NCI-H226 (cell line): ENCODE measurements around the gene DPYD.

ENCODE experiments used
- DNase-seq: peaks from one replicate; pipeline ENCODE4 v3.0.0-alpha.2; 2015

Gene DPYD

GRCh38 chr1:97906567-97907241 lies 14.1 kb downstream of the DPYD start:
- peak; percentile 61 for DNase-seq

- DNase-seq = no peak
Measured at GRCh38 chr1:97905141-97905940, 15.5 kb downstream of the DPYD start.

DNA sequence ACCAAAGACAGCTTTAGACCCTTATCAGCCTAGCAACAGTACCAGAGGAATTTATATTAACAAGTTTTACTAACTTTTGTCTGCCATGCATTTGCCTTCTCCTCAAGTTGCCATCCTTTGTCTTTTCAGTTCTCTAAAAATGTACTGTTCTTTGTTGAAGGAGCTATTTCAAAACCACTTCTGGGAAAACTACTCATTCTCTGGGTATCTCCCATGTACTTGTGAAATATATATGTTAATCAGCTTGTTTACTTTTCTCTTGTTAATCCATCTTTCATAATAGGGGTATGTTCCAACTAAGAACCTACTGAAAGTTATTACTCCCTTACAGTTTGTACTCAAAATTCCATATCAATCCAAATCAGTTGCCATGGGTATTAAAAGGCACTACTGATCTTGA lies 16.3 kb downstream of the DPYD start:
- peak; percentile 22 for DNase-seq

GRCh38 chr1:97903626-97904025 lies 17.2 kb downstream of the DPYD start:
- no peak for DNase-seq

DNA sequence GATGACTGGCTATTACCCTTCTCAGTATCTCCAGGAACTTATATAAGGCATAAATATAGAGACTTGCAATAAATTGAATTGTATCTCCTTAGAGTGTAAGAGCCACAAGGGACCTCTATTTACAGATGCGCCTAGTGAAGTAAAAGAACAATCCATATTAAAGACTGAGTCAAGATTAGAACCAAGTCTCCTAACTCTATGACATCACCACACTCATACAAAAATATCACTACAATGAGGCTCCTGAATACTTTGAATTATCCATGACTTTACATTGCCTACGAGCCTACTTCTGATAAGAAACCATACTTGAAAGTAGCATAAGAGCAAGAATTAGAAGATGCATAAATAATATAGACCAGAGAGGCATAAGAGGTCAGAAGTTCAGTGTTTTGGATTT lies 18.8 kb downstream of the DPYD start:
- DNase-seq = no peak

GRCh38 chr1:97901017-97901658 lies 19.7 kb downstream of the DPYD start:
- DNase-seq = peak; percentile 55

GRCh38 chr1:97898948-97899347 lies 21.9 kb downstream of the DPYD start:
- DNase-seq = no peak

DNA sequence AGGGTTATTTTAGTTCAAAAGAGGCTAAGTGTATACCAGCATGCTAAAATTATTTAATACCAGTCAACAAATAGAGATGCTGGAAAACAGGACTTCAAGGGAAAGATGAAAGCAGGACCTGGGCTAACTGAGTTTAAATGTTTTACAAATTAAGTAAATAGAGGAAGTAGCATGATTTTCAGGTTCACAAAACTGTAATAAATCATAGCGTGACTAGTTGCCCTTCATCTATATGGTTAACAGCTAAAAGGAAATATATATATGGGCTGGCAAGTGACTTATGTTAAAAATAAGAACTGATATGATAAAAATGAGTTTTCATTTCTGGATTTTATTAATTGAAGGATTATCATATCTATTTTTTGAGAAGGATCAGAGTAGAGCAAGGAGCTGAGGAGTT lies 25.6 kb downstream of the DPYD start:
- DNase-seq = no peak

GRCh38 chr1:97893844-97894243 lies 27.0 kb downstream of the DPYD start:
- no peak for DNase-seq

- no peak for DNase-seq
Measured at GRCh38 chr1:97886199-97886598, 34.6 kb downstream of the DPYD start.

- DNase-seq = no peak
Measured at GRCh38 chr1:97883823-97884222, 37.0 kb downstream of the DPYD start.

- no peak for DNase-seq
Measured at GRCh38 chr1:97877307-97877706, 43.5 kb downstream of the DPYD start.

DNA sequence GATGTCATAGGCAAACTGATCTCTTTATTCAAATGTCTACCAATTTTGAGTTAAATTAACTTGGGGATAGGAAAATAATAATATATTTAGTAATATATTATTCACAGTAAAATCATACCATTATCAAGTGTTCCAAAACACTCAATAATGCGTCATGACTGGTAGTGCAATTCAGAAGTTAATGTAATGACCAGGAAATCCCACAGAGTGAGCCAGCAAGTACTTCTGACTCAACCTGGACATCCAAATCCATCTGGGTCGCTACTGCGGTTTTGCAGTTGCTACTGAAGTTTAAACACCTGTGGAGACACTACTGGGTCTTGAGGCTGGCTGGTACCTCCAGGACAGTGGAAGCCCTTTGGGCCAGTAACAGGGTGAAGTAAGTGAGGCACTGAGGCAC lies 44.8 kb downstream of the DPYD start:
- no peak for DNase-seq

DNA sequence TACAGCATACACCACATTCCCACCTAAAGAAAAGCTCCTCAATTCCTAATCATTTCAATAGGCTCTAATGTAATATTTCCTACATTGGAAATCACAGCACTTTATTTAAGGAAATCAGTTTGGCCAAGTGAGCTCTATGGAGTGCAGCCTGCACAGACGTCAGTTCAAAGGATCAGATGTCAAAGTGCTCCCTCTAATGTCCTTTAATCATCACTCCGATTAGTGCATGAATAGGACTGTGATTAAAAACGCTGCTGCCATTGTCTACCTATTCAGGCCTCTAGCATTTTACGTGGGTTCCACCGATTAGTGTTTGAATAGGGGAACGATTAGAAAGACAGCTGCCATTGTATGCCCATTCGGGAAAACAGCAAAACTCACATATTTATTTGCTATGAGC lies 50.2 kb downstream of the DPYD start:
- DNase-seq = no peak

DNA sequence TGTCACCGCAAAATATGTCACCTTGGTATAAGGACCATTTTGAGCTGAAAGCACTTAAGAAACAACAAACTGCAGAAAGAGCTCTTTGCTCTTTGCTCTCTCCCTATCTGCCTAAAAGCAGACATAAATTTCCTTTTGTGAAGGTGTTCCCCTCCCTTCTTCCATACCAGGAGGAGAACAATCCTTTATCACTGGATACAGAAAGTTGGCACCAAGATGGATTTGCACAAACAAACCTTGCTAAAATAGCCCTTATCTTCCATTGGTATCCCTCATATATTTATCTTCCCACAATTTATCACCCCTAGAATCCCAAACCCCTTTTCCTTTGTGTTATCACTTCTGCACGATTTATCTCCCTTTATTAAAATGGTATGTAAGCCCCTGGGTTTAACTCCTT lies 51.4 kb downstream of the DPYD start:
- DNase-seq = peak; percentile 64

GRCh38 chr1:97867127-97867526 lies 53.7 kb downstream of the DPYD start:
- DNase-seq = no peak

DNA sequence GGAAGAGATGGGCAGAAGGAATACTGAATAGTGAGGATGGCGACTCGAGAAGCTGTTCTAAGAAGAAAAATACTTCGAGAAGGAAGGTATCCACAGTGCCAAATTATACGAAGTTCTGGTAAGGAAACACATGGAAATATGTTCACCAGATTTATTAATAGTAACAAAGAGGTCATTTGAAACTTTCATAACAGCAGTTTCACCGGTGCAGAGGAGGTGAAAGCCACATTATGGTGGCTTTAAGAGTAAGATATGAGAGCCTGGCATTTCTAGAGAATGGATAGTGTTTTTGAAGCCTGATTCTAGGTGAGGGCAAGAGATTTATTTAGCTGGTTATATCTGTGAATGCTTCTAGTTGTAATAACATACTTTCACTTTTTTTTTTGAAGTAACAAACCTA lies 56.2 kb downstream of the DPYD start:
- DNase-seq = no peak

GRCh38 chr1:97853221-97853620 lies 67.6 kb downstream of the DPYD start:
- DNase-seq = no peak

- peak; percentile 85 for DNase-seq
Measured at GRCh38 chr1:97849345-97850340, 71.2 kb downstream of the DPYD start.

DNA sequence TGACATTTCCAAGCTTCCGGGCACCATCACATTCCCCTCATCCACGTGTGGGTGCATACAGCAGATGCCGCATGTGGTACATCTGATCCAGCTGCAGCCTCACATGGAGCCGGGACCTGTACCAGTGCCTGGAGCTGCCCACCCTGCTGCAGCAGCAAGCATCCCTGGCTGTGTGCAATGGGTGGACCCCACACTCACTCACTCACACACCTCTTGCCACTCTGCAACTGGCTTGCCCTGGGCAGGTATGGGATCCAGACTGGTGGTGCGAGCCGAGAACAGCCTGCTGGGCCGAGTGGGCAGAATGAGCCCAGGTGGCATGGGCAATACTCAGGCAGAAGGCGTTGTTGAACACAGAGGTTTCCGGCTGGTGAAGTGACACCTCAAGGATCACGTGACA lies 75.0 kb downstream of the DPYD start:
- no peak for DNase-seq

DNA sequence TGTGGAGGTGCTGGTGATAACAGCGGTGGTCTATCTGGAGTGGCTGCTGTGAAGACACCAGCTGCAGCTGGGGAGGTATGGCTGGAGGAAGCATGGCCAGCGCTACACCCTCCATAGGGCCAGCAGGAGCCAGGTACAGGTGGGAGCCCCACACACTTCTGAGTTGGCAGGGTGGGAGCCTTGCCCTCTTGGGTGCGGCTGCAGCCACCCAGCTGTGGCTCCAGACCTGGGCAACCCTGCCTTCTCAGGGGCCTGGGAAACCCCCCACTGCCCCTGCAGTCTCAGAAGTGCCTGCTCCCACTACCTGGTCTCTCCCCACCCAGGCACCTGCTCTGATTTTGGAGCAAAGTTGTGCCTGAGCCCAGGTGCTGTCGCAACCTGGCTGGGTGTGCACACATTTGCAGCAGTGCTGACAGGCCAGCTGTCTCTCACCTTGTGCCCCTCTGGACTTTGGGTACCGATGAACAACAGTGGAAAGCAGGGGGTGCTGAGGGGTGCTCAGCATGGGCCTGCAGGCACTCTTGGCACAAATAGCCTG lies 76.2 kb downstream of the DPYD start:
- DNase-seq = no peak

DNA sequence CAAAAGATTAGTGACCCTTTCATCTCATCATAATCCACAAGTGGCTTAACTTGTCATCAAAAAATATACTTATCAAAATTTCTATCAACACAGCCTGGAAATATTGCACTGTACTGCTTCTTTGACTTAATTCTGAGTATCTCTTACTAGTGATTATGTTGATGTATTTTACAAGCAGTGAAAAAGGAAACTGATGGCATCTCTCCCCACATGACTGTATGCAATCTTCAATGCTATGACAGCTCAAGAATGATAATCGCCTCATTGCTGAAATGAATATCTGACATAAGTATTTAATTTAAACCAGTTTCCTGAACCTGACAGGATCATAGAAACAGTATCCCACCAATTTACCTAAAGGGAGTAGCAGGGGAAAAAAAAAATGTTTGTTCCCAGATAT lies 79.5 kb downstream of the DPYD start:
- DNase-seq = no peak

- DNase-seq = no peak
Measured at GRCh38 chr1:97837161-97837560, 83.7 kb downstream of the DPYD start.
